HepG2 (cell line): Measurements from ENCODE around the gene PCIF1. TPM values are rescaled to one million over a fixed set of nuclear protein-coding genes. Genes with fewer than 3 reads are reported as not detected.

Source experiments
- ATAC-seq: fragments of 200-7000 bp; cut with Tn5 transposase; 3 replicates; pipeline ENCODE4 v1.9.1; 2020; ENCODE audit warnings: mild to moderate bottlenecking, moderate library complexity
- BruUV-seq: library from RNA; stranded (reverse); fragments of 400-500 nt; replicated peaks from 2 replicates; lab custom pipeline; 2021; lab: Mats Ljungman, UMichigan
- CTCF ChIA-PET: fragments of 300-600 bp; formaldehyde crosslinking; extraction: SDS; loops from one replicate; lab custom pipeline; 2021; ENCODE audit warnings: low total read pairs, inconsistent platforms, low intra/inter-chr PET ratio; lab: Yijun Ruan, JAX
- POLR2A ChIA-PET: fragments of 350-600 bp; sonication (Branson Sonifier 250); formaldehyde crosslinking; loops from one replicate; lab custom pipeline; 2020; ENCODE audit warnings: antibody characterized with exemption, inconsistent platforms; lab: Yijun Ruan, JAX
- DNase-seq: peaks from one replicate; pipeline ENCODE4 v3.0.0-alpha.2; 2015; ENCODE audit warnings: low spot score
- FAIRE-seq: peaks from 3 replicates; lab custom pipeline; 2011; peaks lifted over from hg19 to GRCh38; lab: Jason Lieb, UNC
- H2AFZ ChIP-seq: one replicate; pipeline ENCODE4 v1.6.1; 2011; ENCODE audit warnings: low read length, inconsistent platforms
- H3K27ac ChIP-seq: fragments of 300-600 bp; 3 replicates; pipeline ENCODE4 v1.8.0; 2011; ENCODE audit warnings: mixed run types, mild to moderate bottlenecking, mixed read lengths, low read length, inconsistent platforms; ENCODE audit not compliant: insufficient read depth; ENCODE audit errors: extremely low read length
- H3K27me3 ChIP-seq, 2 experiments: fragments of 200-600 bp in 1 of 2; 2 replicates in 1 of 2; 3 replicates in 1 of 2; pipeline versions ENCODE4 v1.6.0 to v1.8.0; 2011; ENCODE audit warnings: low read length in 2 of 2, mild to moderate bottlenecking in 2 of 2, moderate library complexity in 2 of 2, inconsistent platforms in 1 of 2; ENCODE audit not compliant: insufficient read depth in 2 of 2, control insufficient read depth in 1 of 2
- H3K36me3 ChIP-seq, 2 experiments: fragments of 200-600 bp in 1 of 2; replicated peaks in 1 of 2; 2 replicates in 1 of 2; 3 replicates in 1 of 2; pipeline versions ENCODE4 v1.5.1 to v1.8.0; 2011; ENCODE audit warnings: low read length in 2 of 2, inconsistent platforms in 1 of 2; ENCODE audit not compliant: insufficient read depth in 2 of 2, control insufficient read depth in 1 of 2
- H3K4me1 ChIP-seq: 2 replicates; pipeline ENCODE4 v1.5.1; 2012; ENCODE audit warnings: low read length, inconsistent platforms; ENCODE audit not compliant: insufficient read depth
- H3K4me2 ChIP-seq: 2 replicates; pipeline ENCODE4 v1.6.0; 2011; ENCODE audit warnings: low read depth, low read length, inconsistent platforms
- H3K4me3 ChIP-seq, 3 experiments: fragments of 200-600 bp in 1 of 3; sonication (generic), shearing (Covaris generic) in 1 of 3; replicated peaks in 1 of 3; 2 replicates each; pipeline ENCODE4 v1.5.1; 2011 to 2016; ENCODE audit warnings: low read length in 3 of 3, inconsistent platforms in 2 of 3, low read depth in 2 of 3, mild to moderate bottlenecking in 2 of 3, control low read depth in 1 of 3, mixed read lengths in 1 of 3; ENCODE audit not compliant: insufficient read depth in 1 of 3
- H3K79me2 ChIP-seq: one replicate; pipeline ENCODE4 v1.6.1; 2011; ENCODE audit warnings: low read length, inconsistent platforms; ENCODE audit not compliant: insufficient read depth
- H3K9ac ChIP-seq: 2 replicates; pipeline ENCODE4 v1.6.0; 2011; ENCODE audit warnings: mild to moderate bottlenecking, low read depth, low read length, inconsistent platforms; ENCODE audit not compliant: insufficient read depth
- H3K9me3 ChIP-seq: 2 replicates; pipeline ENCODE4 v1.5.1; 2012; ENCODE audit warnings: mild to moderate bottlenecking, low read length
- H4K20me1 ChIP-seq: 2 replicates; pipeline ENCODE4 v1.6.0; 2011; ENCODE audit warnings: inconsistent platforms, mild to moderate bottlenecking, low read length, moderate library complexity; ENCODE audit not compliant: insufficient read depth
- AGO2 ChIP-seq: fragments of 200-400 bp; formaldehyde crosslinking; optimal IDR thresholded peaks from 2 replicates; pipeline ENCODE3; 2017; ENCODE audit warnings: mild to moderate bottlenecking, low read depth, low read length, moderate library complexity
- MXD3 ChIP-seq: IDR thresholded peaks from 2 replicates; pipeline ENCODE4 v1.6.1; 2016; ENCODE audit warnings: mild to moderate bottlenecking, missing biosample characterization, missing genetic modification reagents
- MYC ChIP-seq: sonication (generic); formaldehyde crosslinking; IDR thresholded peaks from 2 replicates; pipeline ENCODE4 v1.9.0; 2021; ENCODE audit warnings: missing genetic modification reagents, borderline replicate concordance
- PCBP2 ChIP-seq: fragments of 200-400 bp; formaldehyde crosslinking; optimal IDR thresholded peaks from 2 replicates; pipeline ENCODE3; 2018; ENCODE audit warnings: low read length, low read depth; ENCODE audit not compliant: poor library complexity, severe bottlenecking
- SMAD3 ChIP-seq: sonication (generic); formaldehyde crosslinking; IDR thresholded peaks from 2 replicates; pipeline ENCODE4 v1.4.0; 2020; ENCODE audit warnings: missing genetic modification reagents
- TFDP1 ChIP-seq: IDR thresholded peaks from 2 replicates; pipeline ENCODE4 v1.6.1; 2016; ENCODE audit warnings: missing compliant biosample characterization, missing genetic modification reagents, borderline replicate concordance
- TRIM24 ChIP-seq: sonication (generic); formaldehyde crosslinking; IDR thresholded peaks from 2 replicates; pipeline ENCODE4 v1.8.0; 2022; ENCODE audit warnings: mild to moderate bottlenecking, missing genetic modification reagents
- WIZ ChIP-seq: sonication (generic); formaldehyde crosslinking; IDR thresholded peaks from 2 replicates; pipeline ENCODE4 v1.5.1; 2020; ENCODE audit warnings: mild to moderate bottlenecking, missing genetic modification reagents
- ZC3H13 ChIP-seq: sonication (generic); formaldehyde crosslinking; IDR thresholded peaks from 2 replicates; pipeline ENCODE4 v1.8.1; 2023; ENCODE audit warnings: mild to moderate bottlenecking, missing genetic modification reagents, moderate library complexity
- WGBS: methylation state at CpG from one replicate; pipeline ENCODE4 v1.1.6; 2017; ENCODE audit warnings: low lambda C conversion rate; 5-methylcytosine and 5-hydroxymethylcytosine counted together
- in situ Hi-C: cut with HindIII; loops from 2 replicates; pipeline ENCODE4 v1.10.0; 2017; ENCODE audit warnings: low pct_unique_long_range_greater_than_20kb; ENCODE audit not compliant: extremely low pct_ligation_motif_present
- intact Hi-C: fragments of 100-400 bp; cut with micrococcal nuclease; formaldehyde crosslinking; loops from one replicate; pipeline ENCODE4 v1.10.0; 2022; ENCODE audit not compliant: unreplicated experiment
- polyA plus RNA-seq, 8 experiments: library from polyadenylated mRNA; depleted of rRNA in 3 of 8; stranded (reverse) in 7 of 8; unstranded in 1 of 8; fragments of >200 nt; fragmentation: Illumina TruSeq in 4 of 8; extraction: Trizol in 4 of 8; gene quantifications; 2 replicates each; pipeline versions ENCODE4 v1.2.1 to v1.2.3, GENCODE V29; 2011 to 2016; ENCODE audit warnings: low read depth in 4 of 8, missing spikeins in 1 of 8, mixed read lengths in 1 of 8; ENCODE audit not compliant: insufficient read depth in 1 of 8
- total RNA-seq, 5 experiments: library from RNA; depleted of rRNA; stranded (reverse); fragments of >200 nt; fragmentation: Illumina TruSeq; extraction: Trizol; gene quantifications; 2 replicates each; pipeline ENCODE4 v1.2.3, GENCODE V29; 2016; ENCODE audit warnings: low read depth in 1 of 5
- TF ChIP-seq, protein P1 (sequence below): sonication (generic); formaldehyde crosslinking; IDR thresholded peaks from 2 replicates; pipeline ENCODE4 v1.4.0; 2020; ENCODE audit warnings: missing genetic modification reagents, borderline replicate concordance
- TF ChIP-seq, protein P2 (sequence below): sonication (generic); formaldehyde crosslinking; IDR thresholded peaks from 2 replicates; pipeline ENCODE4 v1.4.0; 2020; ENCODE audit warnings: mild to moderate bottlenecking, missing genetic modification reagents
- TF ChIP-seq, protein P3 (sequence below): sonication (generic); formaldehyde crosslinking; IDR thresholded peaks from 2 replicates; pipeline ENCODE4 v1.9.0; 2022; ENCODE audit warnings: missing genetic modification reagents, mild to moderate bottlenecking, borderline replicate concordance
- TF ChIP-seq, protein P4 (sequence below): sonication (generic); formaldehyde crosslinking; conservative IDR thresholded peaks from 2 replicates; pipeline ENCODE4 v1.8.0; 2022; ENCODE audit warnings: low read depth, missing genetic modification reagents

Gene PCIF1
- total and polyA plus RNA-seq, 2 of the 13 experiments (the other 11 are each of a cell fraction or from before 2014, with no cell fraction given): 20.9 to 24.4 TPM

DNA sequence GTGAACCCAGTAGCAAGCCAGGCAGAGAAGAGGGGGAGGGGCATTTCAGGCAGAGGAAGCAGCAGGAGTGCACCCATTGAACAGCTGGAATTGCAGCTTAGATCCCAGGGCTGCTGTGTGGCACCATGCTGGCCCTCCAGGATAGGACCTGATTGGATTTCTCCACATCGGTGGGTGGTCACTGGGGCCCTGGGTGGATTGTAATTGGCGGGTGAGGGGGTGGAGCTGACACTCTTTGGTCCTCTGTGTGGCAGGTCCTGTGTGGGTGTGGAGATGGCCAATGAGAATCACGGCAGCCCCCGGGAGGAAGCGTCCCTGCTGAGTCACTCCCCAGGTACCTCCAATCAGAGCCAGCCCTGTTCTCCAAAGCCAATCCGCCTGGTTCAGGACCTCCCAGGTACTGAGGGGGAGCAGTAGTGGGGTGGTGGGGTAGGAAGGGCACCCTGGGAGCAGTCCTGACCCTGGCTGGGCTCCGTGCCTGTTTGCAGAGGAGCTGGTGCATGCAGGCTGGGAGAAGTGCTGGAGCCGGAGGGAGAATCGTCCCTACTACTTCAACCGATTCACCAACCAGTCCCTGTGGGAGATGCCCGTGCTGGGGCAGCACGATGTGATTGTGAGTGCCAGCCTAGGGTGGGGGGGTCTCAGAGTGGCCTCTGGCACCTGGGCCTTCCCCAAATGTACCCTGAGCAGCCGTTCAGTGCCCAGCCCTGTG lies 4.4 kb downstream of the PCIF1 start:
- H3K27ac ChIP-seq: no peak overlapping the region
- H3K36me3 ChIP-seq: peaks cover 53 to 55% of the 10 kb centered on the region in 2 experiments
- H4K20me1 ChIP-seq: no peaks in the 10 kb centered on the region
- no peaks in the 10 kb centered on the region for H3K9me3 ChIP-seq
- peaks cover 17% of the 10 kb centered on the region for H3K79me2 ChIP-seq
- H3K4me2 ChIP-seq: no peak overlapping the region
- no peak for FAIRE-seq
- no peak overlapping the region for H3K4me3 ChIP-seq
- no peak for ATAC-seq
- in situ Hi-C loops (no loop called here), intact Hi-C loops (no loop called here)
- no peak overlapping the region for H3K9ac ChIP-seq
- ChIA-PET POLR2A (no interaction called here), CTCF (no interaction called here)
- no peaks in the 10 kb centered on the region; a peak in 1 of 5 replicates for H3K27me3 ChIP-seq
- WGBS: 97% methylated on average over 11 of the region's 13 CpGs
- H2AFZ ChIP-seq: no peak overlapping the region
- no peak for DNase-seq
- H3K4me1 ChIP-seq: peaks cover 17% of the 10 kb centered on the region
- BruUV-seq: no TSS peak
- peak; percentile 76 for TF ChIP-seq AGO2
- TF ChIP-seq WIZ (CRISPR knock-in tag): no peak
- TF ChIP-seq, protein P1, sequence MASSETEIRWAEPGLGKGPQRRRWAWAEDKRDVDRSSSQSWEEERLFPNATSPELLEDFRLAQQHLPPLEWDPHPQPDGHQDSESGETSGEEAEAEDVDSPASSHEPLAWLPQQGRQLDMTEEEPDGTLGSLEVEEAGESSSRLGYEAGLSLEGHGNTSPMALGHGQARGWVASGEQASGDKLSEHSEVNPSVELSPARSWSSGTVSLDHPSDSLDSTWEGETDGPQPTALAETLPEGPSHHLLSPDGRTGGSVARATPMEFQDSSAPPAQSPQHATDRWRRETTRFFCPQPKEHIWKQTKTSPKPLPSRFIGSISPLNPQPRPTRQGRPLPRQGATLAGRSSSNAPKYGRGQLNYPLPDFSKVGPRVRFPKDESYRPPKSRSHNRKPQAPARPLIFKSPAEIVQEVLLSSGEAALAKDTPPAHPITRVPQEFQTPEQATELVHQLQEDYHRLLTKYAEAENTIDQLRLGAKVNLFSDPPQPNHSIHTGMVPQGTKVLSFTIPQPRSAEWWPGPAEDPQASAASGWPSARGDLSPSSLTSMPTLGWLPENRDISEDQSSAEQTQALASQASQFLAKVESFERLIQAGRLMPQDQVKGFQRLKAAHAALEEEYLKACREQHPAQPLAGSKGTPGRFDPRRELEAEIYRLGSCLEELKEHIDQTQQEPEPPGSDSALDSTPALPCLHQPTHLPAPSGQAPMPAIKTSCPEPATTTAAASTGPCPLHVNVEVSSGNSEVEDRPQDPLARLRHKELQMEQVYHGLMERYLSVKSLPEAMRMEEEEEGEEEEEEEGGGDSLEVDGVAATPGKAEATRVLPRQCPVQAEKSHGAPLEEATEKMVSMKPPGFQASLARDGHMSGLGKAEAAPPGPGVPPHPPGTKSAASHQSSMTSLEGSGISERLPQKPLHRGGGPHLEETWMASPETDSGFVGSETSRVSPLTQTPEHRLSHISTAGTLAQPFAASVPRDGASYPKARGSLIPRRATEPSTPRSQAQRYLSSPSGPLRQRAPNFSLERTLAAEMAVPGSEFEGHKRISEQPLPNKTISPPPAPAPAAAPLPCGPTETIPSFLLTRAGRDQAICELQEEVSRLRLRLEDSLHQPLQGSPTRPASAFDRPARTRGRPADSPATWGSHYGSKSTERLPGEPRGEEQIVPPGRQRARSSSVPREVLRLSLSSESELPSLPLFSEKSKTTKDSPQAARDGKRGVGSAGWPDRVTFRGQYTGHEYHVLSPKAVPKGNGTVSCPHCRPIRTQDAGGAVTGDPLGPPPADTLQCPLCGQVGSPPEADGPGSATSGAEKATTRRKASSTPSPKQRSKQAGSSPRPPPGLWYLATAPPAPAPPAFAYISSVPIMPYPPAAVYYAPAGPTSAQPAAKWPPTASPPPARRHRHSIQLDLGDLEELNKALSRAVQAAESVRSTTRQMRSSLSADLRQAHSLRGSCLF (CRISPR knock-in tag): no peak
- no peak for TF ChIP-seq SMAD3 (CRISPR knock-in tag)
- no peak for TF ChIP-seq MXD3 (CRISPR knock-in tag)
- TF ChIP-seq, protein P2, sequence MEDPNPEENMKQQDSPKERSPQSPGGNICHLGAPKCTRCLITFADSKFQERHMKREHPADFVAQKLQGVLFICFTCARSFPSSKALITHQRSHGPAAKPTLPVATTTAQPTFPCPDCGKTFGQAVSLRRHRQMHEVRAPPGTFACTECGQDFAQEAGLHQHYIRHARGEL: no peak
- TF ChIP-seq ZC3H13 (CRISPR knock-in tag): no peak
- TF ChIP-seq TFDP1 (CRISPR knock-in tag): no peak
- no peak for TF ChIP-seq TRIM24 (CRISPR knock-in tag)
- TF ChIP-seq, protein P3, sequence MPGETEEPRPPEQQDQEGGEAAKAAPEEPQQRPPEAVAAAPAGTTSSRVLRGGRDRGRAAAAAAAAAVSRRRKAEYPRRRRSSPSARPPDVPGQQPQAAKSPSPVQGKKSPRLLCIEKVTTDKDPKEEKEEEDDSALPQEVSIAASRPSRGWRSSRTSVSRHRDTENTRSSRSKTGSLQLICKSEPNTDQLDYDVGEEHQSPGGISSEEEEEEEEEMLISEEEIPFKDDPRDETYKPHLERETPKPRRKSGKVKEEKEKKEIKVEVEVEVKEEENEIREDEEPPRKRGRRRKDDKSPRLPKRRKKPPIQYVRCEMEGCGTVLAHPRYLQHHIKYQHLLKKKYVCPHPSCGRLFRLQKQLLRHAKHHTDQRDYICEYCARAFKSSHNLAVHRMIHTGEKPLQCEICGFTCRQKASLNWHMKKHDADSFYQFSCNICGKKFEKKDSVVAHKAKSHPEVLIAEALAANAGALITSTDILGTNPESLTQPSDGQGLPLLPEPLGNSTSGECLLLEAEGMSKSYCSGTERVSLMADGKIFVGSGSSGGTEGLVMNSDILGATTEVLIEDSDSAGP: peak; percentile 25; the same call in 1 of the 2 replicates
- TF ChIP-seq MYC (CRISPR knock-in tag): no peak
- TF ChIP-seq, protein P4, sequence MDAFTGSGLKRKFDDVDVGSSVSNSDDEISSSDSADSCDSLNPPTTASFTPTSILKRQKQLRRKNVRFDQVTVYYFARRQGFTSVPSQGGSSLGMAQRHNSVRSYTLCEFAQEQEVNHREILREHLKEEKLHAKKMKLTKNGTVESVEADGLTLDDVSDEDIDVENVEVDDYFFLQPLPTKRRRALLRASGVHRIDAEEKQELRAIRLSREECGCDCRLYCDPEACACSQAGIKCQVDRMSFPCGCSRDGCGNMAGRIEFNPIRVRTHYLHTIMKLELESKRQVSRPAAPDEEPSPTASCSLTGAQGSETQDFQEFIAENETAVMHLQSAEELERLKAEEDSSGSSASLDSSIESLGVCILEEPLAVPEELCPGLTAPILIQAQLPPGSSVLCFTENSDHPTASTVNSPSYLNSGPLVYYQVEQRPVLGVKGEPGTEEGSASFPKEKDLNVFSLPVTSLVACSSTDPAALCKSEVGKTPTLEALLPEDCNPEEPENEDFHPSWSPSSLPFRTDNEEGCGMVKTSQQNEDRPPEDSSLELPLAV: no peak
- no peak for TF ChIP-seq PCBP2
